Hypothalamus (tissue), 51 donors: ENCODE measurements around the gene GTF2F1.
"Not testable (repeated sequence)": the region's sequence is repeated elsewhere in the genome, so short reads cannot be mapped to it uniquely, and the experiment has no call there.

Experiments
- DNase-seq, 51 donors: peaks; one replicate each; lab custom pipeline; 2025; lab: John Stamatoyannopoulos, UW

Gene GTF2F1

DNA sequence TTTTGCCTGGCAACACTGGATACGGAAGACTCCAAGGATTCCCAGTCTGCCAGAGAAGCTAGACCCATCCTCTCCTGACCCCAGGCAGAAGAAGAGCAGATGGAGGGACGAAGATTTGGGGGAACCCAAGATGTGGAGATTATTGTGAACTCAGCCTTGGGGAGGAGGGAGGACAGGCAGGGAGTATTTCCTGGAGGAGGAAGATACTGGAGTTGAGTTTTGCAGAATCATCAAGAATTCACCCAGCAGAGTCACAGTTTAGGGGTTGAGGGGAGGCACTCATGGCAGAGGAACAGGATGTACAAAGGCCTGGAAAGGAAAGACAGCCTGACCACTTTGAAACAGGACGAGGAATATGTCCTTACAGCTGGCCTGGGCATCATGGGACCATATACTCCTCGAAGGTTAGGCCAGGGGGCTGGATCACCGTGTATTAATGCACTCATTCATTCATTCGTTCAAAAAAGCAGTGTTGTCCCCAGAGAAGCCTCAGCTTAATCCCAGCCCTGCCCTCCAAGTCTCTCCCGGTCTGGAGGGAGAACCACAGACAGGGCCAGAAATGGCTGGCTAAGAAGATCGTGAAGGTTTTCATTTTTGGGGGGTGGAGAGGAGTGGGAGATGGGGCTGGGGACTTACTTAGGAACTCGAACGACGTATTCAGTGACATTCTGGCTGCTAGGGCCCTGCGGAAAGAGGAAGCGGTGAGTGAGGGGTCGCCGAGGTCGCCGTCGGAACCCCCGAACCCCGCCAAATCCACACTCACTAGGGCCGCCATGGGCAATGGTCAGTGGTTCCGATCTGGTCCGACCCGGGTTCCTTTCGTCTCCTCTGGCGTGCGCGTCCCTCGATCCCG lies 517 bp downstream of the GTF2F1 start:
- DNase-seq, result no peak

DNA sequence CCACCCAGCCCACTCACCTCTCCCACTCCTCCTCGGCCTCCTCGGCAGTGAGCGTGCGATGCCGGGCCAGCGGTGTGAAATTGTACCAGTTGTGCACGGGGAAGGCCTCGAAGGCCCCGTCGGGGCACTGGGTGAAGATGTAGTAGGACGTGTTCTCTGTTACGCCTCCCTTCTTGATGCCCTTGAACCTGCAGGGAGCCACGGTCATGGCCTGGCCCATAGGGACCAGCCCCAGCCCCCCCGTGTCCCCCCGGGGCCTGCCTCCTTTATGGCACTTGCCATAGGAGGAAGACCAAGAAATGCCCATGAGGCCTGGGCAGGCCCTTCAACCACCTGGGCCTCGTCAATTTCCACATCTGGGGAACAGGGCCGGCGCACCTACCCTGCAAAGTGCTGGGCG lies 5.6 kb downstream of the GTF2F1 start:
- no peak for DNase-seq

DNA sequence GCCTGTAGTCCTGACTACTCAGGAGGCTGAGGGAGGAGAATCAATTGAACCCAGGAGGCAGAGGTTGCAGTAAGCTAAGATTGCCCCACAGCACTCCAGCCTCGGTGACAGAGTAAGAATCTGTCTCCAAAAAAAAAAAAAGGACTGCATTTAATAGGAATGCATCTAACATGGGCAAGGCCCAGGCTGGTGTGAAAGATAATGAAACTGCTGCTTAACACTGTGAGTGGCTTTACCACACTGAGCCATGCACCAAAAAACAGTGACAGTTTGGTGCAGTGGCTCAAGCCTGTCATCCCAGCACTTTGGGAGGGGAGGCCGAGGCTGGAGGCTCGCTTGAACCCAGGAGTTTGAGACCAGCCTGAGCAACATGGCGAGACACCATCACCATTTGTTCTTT lies 8.6 kb downstream of the GTF2F1 start:
- no peak for DNase-seq

DNA sequence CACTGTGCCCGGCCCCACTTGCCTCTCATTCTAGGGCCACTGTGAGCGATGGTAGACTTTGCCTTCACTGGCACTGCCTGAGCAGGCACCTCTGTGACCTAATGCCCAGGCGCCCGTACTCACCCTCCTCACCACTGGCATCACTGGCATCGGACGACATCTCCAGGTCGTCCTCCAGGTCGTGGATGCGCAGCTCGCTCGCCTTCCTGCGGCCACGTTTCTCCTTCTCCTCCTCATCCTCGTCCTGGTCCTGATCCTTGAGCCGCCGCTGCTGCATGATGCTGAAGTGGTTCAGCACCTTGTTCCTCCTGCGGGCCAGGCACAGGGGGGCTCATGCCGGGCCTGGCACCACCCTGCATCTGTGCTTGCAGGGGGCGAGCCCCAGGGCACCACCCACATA lies 9.8 kb downstream of the GTF2F1 start:
- no peak for DNase-seq

DNA sequence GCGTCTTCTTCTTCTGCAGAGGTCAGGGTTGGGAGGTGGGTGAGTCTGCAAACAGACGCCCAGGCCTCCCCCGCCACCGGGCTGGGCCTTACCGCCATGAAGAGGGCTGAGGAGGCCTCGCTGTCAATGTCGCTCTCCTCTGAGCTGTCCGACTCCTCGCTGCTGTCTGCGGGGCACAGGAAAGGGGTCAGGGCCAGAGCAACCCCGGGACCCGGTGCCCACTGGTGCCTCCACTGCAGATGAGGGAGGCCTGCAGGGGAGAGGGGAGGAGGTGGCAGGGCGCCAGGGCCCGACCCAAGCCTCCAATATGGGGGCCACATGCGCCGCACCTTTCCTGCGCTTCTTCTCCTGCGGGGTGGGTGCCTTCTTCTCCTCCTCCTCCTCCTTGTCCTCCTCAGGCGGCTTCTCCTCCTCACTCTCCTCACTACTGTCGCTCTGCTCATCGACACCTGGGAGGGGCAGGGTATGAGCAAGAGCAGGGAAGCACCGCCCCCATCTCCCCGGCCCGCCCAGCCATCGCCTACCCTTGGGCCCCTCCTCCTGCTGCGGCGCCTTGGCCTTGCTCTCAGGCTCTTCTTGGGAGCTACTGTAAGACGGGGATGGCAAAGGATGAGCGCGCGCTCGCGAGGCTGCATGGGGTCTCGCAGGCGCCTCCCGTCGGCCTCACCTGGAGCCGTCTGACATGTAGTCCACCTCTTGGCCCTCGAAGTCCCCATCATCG lies 11.8 kb downstream of the GTF2F1 start:
- no peak for DNase-seq

DNA sequence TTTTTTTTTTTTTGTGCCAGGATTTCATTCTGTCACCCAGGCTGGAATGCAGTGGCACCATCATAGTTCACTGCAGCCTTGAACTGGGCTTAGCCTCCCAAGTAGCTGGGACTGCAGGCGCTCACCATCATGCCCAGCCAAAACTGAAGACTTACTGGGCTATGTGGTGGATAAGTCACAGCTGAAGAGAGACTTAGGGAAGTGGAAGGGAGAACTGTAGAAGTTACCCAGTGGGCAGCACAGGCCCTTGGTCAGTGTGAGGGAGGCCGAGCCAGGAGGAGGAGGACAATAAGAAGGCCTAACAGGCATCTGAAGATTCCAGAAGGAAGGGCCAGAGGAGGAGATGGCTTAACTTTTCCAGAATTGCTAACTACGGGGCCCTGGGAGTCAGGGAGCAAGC lies 13.2 kb downstream of the GTF2F1 start:
- DNase-seq, result no peak

DNA sequence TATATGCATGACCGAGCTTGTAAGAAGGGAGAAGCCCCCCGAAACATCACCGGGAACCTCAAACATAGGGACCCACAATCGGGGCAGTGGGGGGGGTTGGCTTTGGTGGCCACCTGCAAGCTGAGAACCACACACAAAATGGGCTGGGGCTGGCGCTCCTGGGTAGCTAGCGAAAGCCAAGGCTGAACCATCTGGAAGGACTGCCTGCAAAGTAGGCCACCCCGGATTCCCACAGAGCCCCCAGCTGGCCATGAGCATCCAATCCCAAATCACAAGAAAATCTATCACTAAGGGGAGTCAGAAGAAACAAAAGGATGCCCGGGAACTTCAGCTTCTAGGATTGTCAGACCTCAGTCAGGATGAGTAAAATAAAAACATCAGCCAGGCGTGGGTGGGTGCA lies 14.5 kb downstream of the GTF2F1 start:
- DNase-seq, result no peak

DNA sequence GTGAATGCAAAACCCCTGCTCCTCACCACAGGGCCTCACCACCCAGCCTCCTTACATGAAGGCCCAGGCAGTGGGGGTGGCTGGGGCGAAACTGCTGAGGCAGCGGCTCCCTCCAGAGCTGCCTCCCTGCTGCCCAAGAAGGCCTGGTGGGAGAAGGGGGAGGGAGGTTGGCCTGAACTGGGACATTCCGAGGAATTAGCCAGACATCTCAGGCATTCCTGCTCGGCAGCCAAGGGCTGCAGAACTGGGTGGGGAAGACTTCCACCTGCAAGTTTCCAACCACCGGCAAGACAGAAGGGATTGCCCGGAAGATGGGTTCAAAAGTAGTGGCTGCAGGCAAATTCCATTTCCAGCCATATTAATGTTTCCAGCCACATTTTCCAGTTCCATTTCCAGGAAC lies 14.9 kb downstream of the GTF2F1 start:
- DNase-seq, result no peak

DNA sequence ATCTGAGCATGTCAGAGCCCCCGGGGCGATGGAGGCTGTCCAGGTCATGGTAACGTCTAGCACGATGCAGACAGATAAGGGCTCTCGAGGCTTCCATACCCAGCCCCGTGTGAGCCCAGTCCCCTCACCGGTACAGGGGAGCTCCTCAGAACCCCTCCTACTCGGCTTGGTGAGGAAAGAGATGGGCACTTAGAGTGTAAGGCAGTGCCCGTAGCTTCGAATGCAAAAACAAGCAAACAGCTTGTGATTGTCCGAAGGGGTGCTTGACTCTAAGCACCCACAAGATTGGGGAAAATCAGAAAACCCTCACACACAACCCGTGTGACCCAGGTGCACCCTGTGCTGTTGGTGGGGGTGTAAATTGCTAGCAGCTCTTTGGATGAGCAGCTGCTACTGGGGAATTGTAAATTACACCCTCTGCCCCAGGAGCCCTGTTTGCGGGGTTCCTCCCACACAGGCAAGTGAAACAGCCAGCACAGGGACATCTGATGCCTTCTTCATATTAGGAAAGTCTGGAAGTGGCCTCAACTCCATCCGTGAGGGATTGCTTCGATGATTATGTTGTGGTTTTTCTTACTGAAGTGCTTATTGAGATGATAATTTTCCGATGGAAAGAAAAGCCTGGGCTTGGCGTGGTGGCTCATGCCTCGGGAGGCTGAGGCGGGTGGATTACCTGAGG lies 16.3 kb downstream of the GTF2F1 start:
- DNase-seq, result no peak

DNA sequence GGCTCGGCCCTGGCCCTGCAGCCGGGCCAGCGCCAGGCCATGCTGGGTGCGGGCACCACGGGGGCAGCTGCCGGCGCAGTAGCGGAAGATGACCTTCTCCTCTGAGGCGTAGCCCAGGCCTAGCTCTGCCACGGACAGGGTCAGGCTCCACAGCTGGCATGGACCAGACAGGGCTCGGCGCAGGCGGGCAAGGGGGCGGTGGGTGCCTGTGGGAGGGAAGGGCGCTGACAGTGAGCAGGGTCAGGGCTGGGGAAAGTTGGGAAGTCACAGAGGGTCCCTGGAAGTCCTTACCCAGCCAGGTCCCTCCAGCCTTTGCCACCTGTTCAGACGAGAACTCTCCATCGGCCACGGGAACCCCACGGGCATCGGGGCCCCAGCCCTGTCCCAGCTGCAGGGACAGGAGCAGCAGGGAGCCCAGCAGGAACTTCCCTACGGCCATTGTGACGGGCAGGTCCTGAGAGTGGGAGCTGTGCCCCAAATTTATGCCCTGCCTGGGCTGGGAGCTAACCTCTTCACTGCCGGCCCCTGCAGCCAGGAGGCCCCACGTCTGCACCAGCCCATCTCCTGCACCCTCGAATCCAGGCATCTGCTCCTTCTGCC lies 17.5 kb downstream of the GTF2F1 start, which contains the start of gene PSPN:
PSPN (minus strand) TSS at position 523 of the 600 bp plus-strand sequence; CDS start at position 439, 84 bp downstream.
- DNase-seq, result no peak

DNA sequence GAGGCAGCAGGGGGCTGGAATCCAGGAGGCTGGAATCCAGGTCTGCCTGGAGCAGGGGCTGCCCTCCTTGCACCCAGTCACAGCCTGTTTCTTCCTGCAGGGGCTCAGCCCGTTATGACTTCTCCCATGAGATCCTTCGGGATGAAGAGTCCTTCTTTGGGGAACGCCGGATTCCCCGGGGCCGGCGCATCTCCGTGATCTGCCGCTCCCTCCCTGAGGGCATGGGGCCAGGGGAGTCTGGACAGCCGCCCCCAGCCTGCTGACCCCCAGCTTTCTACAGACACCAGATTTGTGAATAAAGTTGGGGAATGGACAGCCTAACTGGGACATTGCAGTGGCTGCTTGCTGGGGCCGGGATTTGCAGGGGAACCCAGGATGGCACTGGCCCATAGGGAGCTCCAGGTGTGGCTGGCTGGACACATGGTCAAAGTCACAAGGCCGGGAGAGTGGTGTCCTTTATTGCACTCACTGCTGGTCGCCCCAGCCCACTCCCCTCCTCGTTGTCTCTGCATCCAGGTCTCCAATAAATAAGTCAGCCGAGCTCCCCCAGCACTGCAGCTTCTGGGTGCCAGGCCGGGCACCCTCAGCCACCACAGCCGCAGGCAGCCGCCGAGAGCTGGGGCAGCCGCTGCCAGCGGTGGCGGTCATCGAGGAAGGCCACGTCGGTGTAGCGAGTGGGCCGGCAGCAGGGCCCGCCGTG lies 18.1 kb downstream of the GTF2F1 start:
- DNase-seq, result no peak

DNA sequence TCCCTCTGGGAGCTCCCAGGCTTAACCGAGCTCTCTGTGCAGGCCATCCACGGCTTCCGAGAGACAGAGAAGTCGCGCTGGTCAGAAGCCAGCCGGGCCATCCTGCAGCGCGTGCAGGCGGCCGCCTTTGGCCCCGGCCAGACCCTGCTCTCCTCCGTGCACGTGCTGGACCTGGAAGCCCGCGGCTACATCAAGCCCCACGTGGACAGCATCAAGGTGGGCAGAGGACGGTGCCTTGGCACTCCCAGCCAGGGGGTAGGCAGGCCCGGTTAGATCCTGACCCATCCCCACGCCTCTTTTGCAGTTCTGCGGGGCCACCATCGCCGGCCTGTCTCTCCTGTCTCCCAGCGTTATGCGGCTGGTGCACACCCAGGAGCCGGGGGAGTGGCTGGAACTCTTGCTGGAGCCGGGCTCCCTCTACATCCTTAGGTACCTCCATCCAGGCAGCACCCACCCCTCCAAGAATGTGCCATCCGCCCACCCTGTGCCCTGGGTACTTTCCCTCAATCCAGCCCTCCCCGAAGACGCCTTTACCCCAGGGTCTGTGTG lies 18.7 kb downstream of the GTF2F1 start:
- no peak for DNase-seq

DNA sequence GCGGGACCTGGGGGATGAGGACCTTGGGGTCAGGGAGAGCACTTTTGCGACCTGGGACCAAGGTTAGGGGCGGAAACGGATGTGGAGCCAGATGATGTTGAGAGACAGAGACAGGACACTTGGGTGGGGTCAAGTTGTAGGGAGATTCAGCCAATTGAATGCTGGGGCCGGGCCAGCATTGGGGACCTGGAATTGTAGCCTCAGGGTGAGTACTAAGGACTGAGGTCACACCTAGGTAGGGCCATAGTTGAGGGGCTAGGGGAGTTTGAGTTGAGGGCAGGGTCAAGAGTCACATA lies 19.2 kb downstream of the GTF2F1 start:
- peak in 1 of 51 donors; percentile 16 for DNase-seq

DNA sequence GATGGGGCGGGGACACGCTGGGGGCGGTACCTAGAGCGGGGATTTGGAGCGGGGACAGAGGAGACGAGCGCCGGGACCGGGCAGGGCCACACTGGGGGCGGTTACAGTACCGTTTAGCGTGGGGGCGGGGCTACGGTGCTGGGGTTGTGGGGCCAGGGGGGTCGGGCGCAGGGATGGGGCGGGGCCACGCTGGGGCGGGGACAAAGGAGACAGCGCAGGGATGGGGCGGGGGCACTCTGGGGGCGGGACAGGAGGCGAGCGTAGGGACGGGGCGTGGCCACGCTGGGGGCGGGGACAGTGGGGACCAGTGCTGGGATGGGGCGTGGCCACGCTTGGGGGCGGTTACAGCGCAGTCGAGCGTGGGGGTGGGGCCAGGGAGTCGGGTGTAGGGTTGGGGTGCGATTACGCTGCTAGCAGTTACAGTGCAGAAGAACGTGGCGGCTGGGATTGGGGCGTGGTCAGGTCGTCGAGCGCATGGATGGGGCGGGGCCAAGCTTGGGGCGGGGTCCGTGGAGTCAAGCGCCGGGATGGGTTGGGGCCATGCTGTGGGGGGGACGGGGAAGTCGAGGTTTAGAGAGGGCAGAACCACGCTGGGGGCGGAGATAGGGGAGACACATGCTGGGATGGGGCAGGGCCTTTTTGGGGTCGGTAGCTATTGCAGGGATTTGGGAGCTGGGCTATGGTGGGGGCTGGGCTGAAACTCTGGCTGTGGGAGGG lies 19.7 kb downstream of the GTF2F1 start:
- DNase-seq, result peak; percentile 73 to 99 (median 94)

DNA sequence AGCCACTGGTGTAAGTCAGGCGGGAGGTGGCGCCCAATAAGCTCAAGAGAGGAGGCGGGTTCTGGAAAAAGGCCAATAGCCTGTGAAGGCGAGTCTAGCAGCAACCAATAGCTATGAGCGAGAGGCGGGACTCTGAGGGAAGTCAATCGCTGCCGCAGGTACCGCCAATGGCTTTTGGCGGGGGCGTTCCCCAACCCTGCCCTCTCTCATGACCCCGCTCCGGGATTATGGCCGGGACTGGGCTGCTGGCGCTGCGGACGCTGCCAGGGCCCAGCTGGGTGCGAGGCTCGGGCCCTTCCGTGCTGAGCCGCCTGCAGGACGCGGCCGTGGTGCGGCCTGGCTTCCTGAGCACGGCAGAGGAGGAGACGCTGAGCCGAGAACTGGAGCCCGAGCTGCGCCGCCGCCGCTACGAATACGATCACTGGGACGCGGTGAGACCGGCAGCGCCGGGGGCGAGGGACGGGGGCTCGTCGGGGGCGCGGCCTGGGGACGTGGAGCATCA lies 20.3 kb downstream of the GTF2F1 start, which contains the start of gene ALKBH7:
ALKBH7 (plus strand) TSS at position 201 of the 502 bp plus-strand sequence; CDS start at position 228, 27 bp downstream.
- peak; percentile 78 to 99 (median 95) for DNase-seq

DNA sequence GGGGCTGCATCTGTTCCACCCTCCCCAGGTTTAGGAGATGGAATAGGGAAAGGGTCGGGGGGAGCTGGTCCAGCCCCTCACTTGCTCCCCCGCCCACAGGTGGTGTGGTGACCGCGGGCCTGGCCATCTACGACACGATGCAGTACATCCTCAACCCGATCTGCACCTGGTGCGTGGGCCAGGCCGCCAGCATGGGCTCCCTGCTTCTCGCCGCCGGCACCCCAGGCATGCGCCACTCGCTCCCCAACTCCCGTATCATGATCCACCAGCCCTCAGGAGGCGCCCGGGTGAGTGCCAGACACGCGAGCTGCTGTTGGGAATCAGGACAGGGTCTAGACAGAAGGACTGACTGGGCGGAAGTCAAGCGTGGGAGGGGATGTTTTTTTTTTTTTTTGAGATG lies 28.6 kb downstream of the GTF2F1 start:
- no peak for DNase-seq

DNA sequence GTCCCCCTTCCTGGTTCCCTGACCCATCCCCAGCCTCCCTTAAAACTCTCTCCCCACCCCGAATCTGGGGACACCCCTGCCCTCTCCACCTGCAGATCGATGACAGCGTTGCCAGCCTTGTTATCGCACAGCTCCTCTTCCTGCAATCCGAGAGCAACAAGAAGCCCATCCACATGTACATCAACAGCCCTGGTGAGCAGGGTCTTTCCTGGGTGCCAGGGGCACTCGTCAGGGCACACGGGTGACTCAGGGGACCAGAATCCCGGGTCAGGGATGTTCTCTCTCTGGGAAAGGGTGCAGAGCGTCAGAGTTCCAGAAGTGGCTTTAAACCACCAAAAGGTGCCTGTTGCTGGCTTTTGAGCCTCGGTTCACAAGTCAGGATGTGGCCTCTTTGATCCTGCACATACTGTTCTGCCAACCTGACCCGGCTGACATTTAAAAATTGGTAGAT lies 30.6 kb downstream of the GTF2F1 start:
- no peak for DNase-seq

DNA sequence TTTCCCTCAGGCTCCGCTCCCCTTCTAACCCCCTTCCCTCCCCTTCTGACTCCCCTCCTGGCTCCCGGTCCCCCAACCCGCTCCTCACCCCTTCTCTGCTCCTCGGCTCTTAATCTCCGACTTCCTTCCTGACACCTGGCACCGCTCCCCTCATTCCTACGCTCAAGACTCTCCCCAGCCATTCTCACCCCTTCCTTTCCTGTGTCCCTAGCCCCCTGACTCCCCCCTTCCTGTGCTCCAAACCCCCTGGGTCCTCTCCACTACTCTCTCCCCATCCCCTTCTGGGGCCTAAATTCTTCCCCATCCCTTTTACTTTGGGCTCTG lies 31.0 kb downstream of the GTF2F1 start:
- DNase-seq, result peak in 3 of 51 donors; percentile 21 to 37 (median 28)

DNA sequence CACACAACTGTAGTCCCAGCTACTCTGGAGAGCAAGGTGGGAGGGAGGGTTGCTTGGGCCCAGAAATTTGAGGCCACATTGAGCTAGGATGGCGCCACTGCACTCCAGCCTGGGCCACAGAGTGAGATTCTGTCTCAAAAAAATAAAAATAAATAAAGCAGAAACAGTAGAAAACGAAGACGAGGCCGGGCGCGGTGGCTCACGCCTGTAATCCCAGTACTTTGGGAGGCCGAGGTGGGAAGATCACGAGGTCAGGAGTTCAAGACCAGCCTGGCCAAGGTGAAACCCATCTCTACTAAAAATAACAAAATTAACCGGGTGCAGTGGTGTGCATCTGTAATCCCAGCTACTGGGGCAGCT lies 32.1 kb downstream of the GTF2F1 start:
- not testable (repeated sequence) for DNase-seq
